SK-N-MC (cell line): ENCODE measurements around the gene GTF2IRD1.

Experiments used
- EZH2 ChIP-seq: fragments of 200-600 bp; sonication (generic); IDR thresholded peaks from one replicate; pipeline ENCODE4 v1.6.1; 2017; ENCODE audit warnings: antibody characterized with exemption
- POLR2AphosphoS5 ChIP-seq: IDR thresholded peaks from 2 replicates; pipeline ENCODE4 v1.6.1; 2012; ENCODE audit warnings: mild to moderate bottlenecking, low read depth, low read length, borderline replicate concordance

DNA sequence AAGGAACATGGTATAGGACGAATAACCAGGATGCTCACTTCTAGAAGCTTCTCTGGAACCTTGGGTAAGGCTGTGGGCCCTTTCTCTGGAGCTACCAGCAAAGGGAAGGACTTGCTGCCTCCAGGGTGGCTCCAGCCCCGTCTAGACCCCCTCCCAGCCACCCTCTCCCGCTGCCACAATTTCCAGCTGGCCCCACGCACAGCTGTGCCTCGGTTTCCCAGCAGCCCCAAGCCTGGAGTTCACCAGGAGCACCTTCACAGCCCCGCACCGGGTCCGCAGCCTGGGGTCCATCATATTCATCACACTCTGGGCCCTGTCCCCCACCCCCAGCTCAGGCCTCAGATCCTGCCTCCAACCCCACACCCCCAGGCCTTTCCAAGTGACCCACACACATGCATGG, 35.6 kb upstream of the GTF2IRD1 start:
- TF ChIP-seq POLR2AphosphoS5, result no peak
- TF ChIP-seq EZH2, result no peak
